GM18526 (cell line): ENCODE measurements around the gene SPTBN1.

Experiments used
- POLR2A ChIP-seq: IDR thresholded peaks from 3 replicates; pipeline ENCODE4 v1.6.1; 2011; ENCODE audit not compliant: insufficient read length; ENCODE audit errors: extremely low read depth

The SPTBN1 gene

DNA sequence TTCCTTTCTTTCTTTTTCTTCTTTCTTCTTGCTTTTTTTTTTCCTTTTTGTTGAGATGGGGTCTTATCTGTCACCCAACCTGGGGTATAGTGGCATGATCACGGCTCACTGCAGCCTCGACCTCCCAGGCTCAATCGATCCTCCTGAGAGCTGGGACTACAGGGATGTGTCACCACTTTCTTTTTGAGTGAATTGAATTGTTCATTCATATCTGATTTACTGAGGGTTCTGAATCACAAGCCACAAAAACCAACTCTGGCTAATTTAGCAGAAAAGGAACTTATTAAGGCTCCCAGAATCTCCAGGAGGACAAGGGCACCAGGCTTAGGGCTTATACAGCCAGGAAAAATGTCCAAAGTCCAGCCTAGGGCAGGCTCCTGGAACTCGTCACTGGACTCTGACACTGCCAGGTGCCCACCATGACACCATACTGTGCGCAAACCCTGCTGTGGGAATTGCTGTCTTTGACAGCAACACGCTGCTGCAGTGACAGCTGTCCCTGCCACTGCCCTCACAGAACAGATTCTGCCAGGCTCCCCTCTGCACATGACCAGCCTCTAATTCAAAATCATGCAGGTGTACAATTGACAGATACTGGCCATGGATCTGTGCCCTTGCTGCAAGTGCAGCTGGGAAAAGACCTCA lies 224.4 kb downstream of the SPTBN1 start:
- TF ChIP-seq POLR2A: no peak

GRCh38 chr2:54681416-54681815 lies 225.3 kb downstream of the SPTBN1 start:
- TF ChIP-seq POLR2A: no peak

DNA sequence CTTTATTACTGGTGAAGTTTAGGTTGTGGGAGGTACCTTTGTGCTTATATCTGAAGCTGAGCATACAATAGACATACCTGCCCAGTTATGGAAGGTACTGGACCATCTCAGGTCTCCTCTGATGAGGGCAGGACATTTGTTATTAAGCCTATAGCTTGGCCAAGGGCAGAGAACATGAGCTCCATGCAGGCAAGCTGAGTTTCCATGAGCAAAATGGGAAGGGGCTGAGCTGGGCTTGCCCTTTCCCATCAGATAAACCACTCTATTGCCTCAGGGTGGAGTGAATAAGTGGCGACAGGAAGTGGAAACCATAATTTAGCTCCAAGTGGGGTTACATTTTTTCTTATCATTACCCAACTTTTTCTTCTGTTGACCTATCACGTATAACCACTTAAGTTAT lies 227.5 kb downstream of the SPTBN1 start:
- no peak for TF ChIP-seq POLR2A

DNA sequence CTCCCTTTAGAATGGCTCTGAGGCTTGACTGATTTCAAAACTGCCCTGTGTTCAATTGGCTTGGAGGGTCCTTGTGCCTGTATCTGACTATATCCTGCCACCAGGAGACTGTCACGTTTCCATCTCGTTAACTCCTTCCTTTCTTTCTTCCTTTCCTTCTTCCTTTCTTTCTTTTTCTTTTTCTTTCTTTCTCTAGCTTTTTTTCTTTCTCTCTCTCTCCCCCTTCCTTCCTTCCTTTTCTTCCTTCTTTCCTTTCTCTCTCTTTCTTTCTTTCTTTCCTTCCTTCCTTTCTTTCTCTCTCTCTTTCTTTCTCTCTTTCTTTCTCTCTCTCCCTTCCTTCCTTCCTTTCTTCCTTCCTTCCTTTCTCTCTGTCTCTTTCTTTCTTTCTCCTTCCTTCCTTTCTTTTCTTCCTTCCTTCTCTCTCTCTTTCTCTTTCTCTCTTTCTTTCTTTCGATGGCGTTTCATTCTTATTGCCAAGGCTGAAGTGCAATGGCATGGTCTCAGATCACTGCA lies 229.2 kb downstream of the SPTBN1 start:
- no peak for TF ChIP-seq POLR2A

GRCh38 chr2:54687595-54688152 lies 231.5 kb downstream of the SPTBN1 start:
- TF ChIP-seq POLR2A: no peak

- TF ChIP-seq POLR2A: no peak
These were observed 235.5 kb downstream of the SPTBN1 start for GRCh38 chr2:54691445-54692135.

DNA sequence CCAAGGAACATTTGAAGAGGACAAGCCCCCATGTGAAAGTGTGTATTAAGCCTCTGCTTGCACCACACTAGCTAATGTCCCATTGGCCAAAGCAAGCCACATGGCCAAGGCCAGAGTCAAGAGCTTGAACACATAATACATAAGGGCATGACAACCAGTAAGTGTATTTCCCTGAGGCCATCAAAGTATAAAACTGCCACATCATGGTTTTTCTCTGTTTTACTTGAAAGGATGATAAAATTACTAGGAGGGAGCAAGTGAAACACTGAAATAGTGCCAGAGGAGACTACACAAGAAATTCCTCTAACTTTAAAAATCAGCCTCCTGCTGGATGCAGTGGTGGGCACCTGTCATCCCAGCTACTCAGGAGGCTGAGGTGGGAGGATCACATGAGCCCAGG lies 236.4 kb downstream of the SPTBN1 start:
- TF ChIP-seq POLR2A: no peak

GRCh38 chr2:54695378-54695777 lies 239.3 kb downstream of the SPTBN1 start:
- TF ChIP-seq POLR2A: no peak

- TF ChIP-seq POLR2A: no peak
These were observed 241.8 kb downstream of the SPTBN1 start for GRCh38 chr2:54697934-54698333.

DNA sequence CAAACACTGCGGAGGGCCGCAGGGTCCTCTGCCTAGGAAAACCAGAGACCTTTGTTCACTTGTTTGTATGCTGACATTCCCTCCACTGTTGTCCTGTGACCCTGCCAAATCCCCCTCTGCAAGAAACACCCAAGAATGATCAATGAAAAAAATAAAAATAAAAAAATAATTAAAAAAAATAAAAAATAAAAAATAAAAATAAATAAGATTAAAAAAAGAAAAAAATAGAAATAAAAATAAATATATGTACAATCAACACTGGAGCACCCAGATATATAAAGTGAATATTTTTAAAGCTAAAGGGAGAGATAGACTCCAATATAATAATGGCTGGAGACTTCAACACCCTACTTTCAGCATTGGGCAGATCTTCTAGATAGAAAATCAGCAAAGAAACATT lies 243.5 kb downstream of the SPTBN1 start:
- no peak for TF ChIP-seq POLR2A

GRCh38 chr2:54701029-54701428 lies 244.9 kb downstream of the SPTBN1 start:
- no peak for TF ChIP-seq POLR2A

GRCh38 chr2:54704238-54704637 lies 248.1 kb downstream of the SPTBN1 start:
- TF ChIP-seq POLR2A: no peak

DNA sequence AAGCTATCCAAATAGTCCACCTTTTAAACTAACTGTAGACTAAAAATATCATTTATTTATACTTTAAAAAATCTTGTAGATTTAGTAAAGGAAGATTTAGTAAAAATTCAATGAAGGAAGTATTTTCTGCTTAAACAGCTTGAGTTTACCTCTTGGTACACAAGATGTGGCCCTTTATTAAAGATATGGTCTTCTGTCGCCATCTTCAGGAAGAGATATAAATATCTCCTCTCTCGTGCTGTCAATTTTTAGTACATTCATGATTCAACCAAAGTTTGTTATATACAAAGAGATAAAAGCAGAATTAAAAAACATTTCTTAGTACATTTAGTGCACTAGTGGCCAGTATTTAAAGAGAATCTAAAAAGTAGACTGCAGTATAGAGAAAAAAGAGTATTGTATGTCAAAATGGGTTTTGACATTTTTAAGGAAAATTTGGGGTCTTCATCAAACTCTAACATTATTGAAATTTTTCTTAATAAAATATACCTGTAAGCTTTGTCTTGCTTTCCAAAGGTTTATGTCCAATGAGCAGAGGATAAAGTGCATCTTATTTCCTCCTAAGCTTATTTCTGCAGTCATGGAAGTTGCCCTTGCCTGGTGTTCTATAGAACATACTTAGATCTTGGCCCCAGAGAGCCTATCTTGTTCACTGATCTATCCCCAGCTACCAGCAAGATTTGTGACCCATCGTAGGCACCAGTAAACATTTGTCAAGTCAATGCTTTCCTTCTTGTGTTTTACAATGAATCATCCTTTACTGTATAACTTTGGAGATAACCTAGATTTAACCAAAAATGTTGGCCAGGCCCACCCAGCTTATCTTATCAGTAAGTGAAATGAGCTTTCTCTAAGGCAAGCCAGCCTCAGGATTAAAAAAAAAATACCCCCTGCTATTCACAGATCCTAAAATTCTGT lies 248.8 kb downstream of the SPTBN1 start:
- TF ChIP-seq POLR2A: no peak

GRCh38 chr2:54706622-54707021 lies 250.5 kb downstream of the SPTBN1 start:
- TF ChIP-seq POLR2A: no peak

- TF ChIP-seq POLR2A: no peak
These were observed 252.6 kb downstream of the SPTBN1 start for GRCh38 chr2:54708584-54709335.

GRCh38 chr2:54709336-54709809 lies 253.2 kb downstream of the SPTBN1 start:
- no peak for TF ChIP-seq POLR2A
